ENCODE measurements around the gene SPATA2L. TPM values are rescaled to one million over a fixed set of nuclear protein-coding genes. Genes with fewer than 3 reads are reported as not detected.

The SPATA2L gene
- total and polyA plus RNA-seq, 2 of the 13 experiments (the other 11 are each of a cell fraction or from before 2014, with no cell fraction given), result 9.1 to 20.7 TPM

DNA sequence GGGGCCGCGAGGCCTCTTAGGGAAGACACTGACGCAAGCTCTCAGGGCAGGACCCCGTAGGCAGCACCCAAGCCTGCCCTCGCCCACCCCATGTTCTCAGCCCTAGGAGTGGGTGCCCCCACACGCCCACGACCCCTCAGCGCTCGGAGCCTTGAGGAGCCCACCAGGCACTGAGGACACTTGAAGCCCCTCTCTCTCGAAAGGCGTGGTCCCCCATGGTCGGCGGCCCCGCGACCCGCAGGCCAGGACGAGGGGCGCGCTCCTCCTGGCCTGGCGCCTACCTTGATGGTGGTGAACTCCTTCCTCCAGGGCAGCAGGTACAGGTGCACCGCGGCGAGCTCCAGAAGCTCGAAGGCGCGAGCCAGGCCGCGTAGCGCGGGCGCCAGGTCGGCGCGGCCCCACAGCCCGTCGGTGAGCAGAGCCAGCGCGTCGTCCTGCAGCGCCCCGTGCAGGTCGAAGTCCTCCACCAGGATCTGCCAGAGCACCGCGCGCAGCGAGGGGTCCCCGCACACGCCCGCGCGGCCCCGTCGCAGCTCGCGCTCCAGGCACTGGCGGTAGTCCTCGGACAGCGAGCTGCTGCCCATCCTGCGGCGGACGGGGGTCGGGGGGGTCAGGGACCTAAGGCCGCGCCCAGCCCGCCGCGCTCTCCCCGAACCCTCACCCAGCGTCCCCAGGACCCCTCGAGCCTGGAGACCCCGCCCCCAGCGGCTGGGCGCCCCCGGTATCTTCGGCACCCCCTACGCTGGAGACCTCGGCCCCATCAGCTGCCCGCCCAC, 668 bp downstream of the SPATA2L start (continued):
- TF ChIP-seq, protein P1, sequence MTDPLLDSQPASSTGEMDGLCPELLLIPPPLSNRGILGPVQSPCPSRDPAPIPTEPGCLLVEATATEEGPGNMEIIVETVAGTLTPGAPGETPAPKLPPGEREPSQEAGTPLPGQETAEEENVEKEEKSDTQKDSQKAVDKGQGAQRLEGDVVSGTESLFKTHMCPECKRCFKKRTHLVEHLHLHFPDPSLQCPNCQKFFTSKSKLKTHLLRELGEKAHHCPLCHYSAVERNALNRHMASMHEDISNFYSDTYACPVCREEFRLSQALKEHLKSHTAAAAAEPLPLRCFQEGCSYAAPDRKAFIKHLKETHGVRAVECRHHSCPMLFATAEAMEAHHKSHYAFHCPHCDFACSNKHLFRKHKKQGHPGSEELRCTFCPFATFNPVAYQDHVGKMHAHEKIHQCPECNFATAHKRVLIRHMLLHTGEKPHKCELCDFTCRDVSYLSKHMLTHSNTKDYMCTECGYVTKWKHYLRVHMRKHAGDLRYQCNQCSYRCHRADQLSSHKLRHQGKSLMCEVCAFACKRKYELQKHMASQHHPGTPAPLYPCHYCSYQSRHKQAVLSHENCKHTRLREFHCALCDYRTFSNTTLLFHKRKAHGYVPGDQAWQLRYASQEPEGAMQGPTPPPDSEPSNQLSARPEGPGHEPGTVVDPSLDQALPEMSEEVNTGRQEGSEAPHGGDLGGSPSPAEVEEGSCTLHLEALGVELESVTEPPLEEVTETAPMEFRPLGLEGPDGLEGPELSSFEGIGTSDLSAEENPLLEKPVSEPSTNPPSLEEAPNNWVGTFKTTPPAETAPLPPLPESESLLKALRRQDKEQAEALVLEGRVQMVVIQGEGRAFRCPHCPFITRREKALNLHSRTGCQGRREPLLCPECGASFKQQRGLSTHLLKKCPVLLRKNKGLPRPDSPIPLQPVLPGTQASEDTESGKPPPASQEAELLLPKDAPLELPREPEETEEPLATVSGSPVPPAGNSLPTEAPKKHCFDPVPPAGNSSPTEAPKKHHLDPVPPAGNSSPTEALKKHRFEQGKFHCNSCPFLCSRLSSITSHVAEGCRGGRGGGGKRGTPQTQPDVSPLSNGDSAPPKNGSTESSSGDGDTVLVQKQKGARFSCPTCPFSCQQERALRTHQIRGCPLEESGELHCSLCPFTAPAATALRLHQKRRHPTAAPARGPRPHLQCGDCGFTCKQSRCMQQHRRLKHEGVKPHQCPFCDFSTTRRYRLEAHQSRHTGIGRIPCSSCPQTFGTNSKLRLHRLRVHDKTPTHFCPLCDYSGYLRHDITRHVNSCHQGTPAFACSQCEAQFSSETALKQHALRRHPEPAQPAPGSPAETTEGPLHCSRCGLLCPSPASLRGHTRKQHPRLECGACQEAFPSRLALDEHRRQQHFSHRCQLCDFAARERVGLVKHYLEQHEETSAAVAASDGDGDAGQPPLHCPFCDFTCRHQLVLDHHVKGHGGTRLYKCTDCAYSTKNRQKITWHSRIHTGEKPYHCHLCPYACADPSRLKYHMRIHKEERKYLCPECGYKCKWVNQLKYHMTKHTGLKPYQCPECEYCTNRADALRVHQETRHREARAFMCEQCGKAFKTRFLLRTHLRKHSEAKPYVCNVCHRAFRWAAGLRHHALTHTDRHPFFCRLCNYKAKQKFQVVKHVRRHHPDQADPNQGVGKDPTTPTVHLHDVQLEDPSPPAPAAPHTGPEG (CRISPR knock-in tag; IDR thresholded peaks at IDR 0.05), result 0 out of 2 replicates have a peak, but pooled peaks have one; percentile 51
- TF ChIP-seq ESRRA (CRISPR knock-in tag; IDR thresholded peaks at IDR 0.05; ENCODE audit: low read depth) (peak; percentile 24), SETDB1 (CRISPR knock-in tag; IDR thresholded peaks at IDR 0.05; ENCODE audit: borderline replicate concordance) (no peak), ZBTB21 (CRISPR knock-in tag; IDR thresholded peaks at IDR 0.05) (no peak), TP53 (CRISPR knock-in tag; conservative IDR thresholded peaks at IDR 0.05) (peak; percentile 78; the same call in 1 of the 2 replicates), SOX13 (IDR thresholded peaks at IDR 0.05) (no peak), SOX13 (CRISPR knock-in tag; conservative IDR thresholded peaks at IDR 0.05 in 1 of 2, IDR thresholded peaks at IDR 0.05 in 1 of 2) (peak in 1 of 2 experiments; percentile 52; a peak in 2 of 4 replicates), SRY (CRISPR knock-in tag; IDR thresholded peaks at IDR 0.05) (peak; percentile 33; the same call in 1 of the 2 replicates), SYNCRIP (IDR thresholded peaks at IDR 0.05; ENCODE audit: insufficient read depth, low read depth, low read length) (no peak)
- TF ChIP-seq, protein P2, sequence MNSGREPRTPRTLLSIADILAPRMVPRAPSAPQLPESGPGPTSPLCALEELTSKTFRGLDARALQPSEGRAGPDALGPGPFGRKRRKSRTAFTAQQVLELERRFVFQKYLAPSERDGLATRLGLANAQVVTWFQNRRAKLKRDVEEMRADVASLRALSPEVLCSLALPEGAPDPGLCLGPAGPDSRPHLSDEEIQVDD (CRISPR knock-in tag; IDR thresholded peaks at IDR 0.05; ENCODE audit: borderline replicate concordance), result no peak; the same call in 1 of the 2 replicates
- TF ChIP-seq, protein P3, sequence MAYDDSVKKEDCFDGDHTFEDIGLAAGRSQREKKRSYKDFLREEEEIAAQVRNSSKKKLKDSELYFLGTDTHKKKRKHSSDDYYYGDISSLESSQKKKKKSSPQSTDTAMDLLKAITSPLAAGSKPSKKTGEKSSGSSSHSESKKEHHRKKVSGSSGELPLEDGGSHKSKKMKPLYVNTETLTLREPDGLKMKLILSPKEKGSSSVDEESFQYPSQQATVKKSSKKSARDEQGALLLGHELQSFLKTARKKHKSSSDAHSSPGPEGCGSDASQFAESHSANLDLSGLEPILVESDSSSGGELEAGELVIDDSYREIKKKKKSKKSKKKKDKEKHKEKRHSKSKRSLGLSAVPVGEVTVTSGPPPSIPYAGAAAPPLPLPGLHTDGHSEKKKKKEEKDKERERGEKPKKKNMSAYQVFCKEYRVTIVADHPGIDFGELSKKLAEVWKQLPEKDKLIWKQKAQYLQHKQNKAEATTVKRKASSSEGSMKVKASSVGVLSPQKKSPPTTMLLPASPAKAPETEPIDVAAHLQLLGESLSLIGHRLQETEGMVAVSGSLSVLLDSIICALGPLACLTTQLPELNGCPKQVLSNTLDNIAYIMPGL (CRISPR knock-in tag; IDR thresholded peaks at IDR 0.05; ENCODE audit: borderline replicate concordance in 1 of 2, low read depth in 1 of 2), result peak; percentile 90 to 94
- TF ChIP-seq, protein P4, sequence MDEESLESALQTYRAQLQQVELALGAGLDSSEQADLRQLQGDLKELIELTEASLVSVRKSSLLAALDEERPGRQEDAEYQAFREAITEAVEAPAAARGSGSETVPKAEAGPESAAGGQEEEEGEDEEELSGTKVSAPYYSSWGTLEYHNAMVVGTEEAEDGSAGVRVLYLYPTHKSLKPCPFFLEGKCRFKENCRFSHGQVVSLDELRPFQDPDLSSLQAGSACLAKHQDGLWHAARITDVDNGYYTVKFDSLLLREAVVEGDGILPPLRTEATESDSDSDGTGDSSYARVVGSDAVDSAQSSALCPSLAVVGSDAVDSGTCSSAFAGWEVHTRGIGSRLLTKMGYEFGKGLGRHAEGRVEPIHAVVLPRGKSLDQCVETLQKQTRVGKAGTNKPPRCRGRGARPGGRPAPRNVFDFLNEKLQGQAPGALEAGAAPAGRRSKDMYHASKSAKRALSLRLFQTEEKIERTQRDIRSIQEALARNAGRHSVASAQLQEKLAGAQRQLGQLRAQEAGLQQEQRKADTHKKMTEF (CRISPR knock-in tag; IDR thresholded peaks at IDR 0.05), result peak; percentile 84; the same call in 1 of the 2 replicates
- TF ChIP-seq, protein P5, sequence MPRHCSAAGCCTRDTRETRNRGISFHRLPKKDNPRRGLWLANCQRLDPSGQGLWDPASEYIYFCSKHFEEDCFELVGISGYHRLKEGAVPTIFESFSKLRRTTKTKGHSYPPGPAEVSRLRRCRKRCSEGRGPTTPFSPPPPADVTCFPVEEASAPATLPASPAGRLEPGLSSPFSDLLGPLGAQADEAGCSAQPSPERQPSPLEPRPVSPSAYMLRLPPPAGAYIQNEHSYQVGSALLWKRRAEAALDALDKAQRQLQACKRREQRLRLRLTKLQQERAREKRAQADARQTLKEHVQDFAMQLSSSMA (CRISPR knock-in tag; IDR thresholded peaks at IDR 0.05), result no peak; the same call in 1 of the 2 replicates
- TF ChIP-seq, protein P6, sequence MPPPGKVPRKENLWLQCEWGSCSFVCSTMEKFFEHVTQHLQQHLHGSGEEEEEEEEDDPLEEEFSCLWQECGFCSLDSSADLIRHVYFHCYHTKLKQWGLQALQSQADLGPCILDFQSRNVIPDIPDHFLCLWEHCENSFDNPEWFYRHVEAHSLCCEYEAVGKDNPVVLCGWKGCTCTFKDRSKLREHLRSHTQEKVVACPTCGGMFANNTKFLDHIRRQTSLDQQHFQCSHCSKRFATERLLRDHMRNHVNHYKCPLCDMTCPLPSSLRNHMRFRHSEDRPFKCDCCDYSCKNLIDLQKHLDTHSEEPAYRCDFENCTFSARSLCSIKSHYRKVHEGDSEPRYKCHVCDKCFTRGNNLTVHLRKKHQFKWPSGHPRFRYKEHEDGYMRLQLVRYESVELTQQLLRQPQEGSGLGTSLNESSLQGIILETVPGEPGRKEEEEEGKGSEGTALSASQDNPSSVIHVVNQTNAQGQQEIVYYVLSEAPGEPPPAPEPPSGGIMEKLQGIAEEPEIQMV (CRISPR knock-in tag; IDR thresholded peaks at IDR 0.05; ENCODE audit: low read depth), result no peak; the same call in 1 of the 2 replicates
